NCI-H1694 treated with DMSO at 0.1 percent for 48 hours (cell line): ENCODE measurements around the gene CASP14.
"Not testable (repeated sequence)": the region's sequence is repeated elsewhere in the genome, so short reads cannot be mapped to it uniquely, and the experiment has no call there.

Experiments
- DNase-seq: peaks from one replicate; lab custom pipeline; 2025; lab: John Stamatoyannopoulos, UW

Gene CASP14, protein sequence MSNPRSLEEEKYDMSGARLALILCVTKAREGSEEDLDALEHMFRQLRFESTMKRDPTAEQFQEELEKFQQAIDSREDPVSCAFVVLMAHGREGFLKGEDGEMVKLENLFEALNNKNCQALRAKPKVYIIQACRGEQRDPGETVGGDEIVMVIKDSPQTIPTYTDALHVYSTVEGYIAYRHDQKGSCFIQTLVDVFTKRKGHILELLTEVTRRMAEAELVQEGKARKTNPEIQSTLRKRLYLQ

GRCh38 chr19:15048885-15049541, at the start of gene CASP14:
Gene CASP14, plus strand, starts transcription at chr19:15049480. Its CDS starts 2,772 bp downstream, at chr19:15052252.
- no peak for DNase-seq

DNA sequence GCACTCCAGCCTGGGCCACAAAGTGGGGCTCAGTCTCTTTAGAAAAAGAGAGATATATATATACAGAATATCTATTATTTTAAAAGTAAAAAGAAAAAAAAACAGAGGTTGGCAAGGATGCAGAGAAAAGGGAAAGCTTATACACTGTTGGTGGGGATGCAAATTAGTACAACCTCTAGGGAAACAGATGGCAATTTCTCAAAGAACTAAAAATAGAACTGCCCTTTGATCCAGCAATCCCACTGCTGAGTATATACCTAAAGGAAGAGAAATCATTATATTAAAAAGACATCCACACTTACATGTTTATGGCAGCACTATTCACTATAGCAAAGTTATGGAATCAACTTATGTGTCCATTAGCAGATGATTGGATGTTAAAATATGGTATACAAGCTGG, 41.0 kb upstream of the CASP14 start:
- DNase-seq = no peak

GRCh38 chr19:15010501-15011300, 38.6 kb upstream of the CASP14 start:
- no peak for DNase-seq

GRCh38 chr19:15014579-15014978, 34.7 kb upstream of the CASP14 start:
- DNase-seq = no peak

- DNase-seq = no peak
Measured at GRCh38 chr19:15015946-15016542, 33.2 kb upstream of the CASP14 start.

DNA sequence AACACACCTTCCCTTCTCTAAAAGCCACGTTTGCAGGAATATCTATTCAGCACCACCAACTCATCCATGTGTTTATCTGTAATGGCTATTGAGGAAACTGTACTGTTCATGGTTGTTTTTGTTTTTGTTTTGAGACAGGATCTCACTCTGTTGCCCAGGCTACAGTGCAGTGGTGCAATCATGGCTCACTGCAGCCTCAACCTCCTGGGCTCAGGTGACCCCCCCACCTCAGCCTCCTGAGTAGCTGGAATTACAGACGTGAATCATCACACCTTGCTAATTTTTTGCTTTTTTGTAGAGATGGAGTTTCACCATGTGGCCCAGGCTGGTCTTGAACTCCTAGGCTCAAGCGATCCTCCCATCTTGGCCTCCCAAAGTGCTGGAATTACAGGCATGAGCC, 30.4 kb upstream of the CASP14 start:
- not testable (repeated sequence) for DNase-seq

GRCh38 chr19:15021286-15022007, 27.8 kb upstream of the CASP14 start:
- DNase-seq = no peak

DNA sequence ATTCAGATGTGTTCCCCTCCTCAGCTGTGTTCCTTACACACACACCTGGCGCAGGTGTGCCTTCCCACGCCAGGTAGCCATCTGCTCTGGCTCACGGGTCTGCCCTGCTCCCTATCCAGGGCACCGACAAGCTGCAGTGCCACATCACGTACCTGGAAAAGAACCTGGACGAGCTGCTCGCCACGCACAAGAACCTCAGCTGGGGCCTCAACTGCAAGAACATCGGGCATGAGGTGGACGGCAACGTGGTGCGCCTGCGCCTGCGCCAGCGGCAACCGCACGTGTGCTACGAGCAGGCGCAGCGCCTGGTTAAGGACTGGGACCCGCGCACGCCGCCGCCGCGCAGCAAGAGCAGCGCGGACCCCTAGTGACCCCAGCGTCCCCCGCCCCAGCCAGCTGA, 26.5 kb upstream of the CASP14 start:
- DNase-seq = no peak

GRCh38 chr19:15025217-15025616, 24.1 kb upstream of the CASP14 start:
- DNase-seq = no peak

DNA sequence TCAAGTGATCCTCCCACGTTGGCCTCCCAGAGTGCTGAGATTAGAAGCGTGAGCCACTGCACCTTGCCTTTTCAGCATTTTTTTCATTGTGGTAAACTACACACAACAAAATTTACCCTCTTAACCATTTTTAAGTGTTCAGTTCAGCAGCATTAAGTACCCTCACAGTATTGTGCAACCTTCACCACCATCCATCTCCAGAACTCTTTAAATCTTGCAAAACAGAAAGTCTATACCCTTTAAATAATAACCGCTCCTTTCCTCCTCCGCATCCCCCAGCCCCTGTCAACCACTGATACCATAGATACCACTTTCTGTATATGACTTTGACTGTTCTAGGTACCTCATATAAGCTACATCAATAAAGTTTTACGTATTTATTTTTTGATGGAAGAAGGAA, 20.8 kb upstream of the CASP14 start:
- DNase-seq = no peak

DNA sequence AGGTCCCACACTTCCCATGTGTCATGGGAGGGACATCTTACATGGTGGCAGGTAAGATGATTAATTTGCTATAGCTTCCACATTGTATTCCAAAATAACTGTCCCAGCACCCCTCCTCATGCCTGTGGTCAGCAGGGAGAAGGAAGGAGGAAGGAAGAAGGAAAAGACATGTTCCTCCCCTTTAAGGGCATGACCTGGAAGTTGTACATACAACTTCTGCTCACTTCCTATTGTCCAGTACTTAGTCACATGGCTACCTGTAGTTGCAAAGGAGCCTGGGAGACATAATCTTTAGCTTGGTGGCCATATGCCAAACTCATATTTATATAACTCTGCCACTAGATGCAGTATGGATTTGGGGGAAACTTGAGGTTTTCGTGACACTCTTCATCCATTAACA, 17.6 kb upstream of the CASP14 start:
- no peak for DNase-seq

DNA sequence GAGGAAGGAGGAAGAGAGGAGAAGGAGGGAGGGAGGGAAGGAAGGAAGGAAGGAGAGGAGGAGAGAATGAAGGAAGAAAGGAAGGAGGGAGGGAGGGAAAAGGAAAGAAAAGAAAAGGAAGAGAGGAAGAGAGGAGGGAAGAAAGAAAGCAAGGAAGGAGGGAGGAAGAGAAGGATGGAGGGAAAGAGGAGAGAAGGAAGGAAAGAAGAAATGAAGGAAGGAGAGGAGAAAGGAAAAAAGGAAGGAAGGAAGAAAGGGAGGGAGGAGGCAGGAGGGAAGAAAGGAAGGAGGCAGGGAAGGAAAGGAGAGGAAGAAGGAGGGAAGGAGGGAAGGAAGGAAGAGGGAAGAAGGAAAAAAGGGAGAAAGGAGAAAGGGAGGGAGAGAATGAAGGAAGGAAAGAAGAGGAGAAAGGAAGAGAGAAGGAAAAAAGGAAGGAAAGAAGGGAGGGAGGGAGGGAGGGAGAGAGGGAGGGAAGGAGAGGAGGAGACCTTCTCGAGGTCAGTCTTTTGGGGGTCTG, 13.4 kb upstream of the CASP14 start:
- no peak for DNase-seq

GRCh38 chr19:15037586-15037985, 11.7 kb upstream of the CASP14 start:
- DNase-seq = no peak

DNA sequence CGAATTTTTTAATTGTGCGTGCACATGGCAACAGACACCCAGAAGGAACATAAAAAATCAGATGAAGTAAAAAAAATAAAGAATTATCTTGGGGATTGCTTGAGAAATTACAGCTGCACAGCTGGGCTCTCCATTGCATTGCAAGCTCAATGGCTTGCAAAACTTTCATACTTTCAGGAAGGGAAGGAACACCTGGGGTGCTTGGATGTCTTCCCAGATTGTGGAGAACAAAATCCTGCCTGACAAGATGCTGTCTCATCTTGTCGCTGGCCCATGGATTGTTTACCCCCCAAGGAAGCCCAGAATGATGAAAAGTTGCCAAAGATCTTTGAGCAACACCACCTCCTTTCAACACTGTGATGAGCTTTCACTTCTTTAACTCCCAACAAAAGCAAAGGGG, 11.0 kb upstream of the CASP14 start:
- DNase-seq = no peak

DNA sequence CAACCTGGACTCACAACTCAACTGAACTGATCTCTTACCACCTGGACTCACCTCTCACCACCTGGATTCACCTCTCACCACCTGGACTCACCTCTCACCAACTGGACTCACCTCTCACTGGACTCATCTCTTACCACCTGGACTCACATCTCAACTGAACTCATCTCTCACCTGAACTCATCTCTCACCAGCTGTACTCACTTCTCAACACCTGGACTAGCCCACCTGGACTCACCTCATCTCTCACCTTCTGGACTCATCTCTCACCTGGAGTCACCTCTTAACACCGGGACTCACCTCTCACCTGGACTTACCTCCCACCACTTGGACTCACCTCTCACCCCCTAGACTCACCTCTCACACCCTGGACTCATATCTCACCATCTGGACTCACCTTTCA, 7.3 kb upstream of the CASP14 start:
- no peak for DNase-seq

DNA sequence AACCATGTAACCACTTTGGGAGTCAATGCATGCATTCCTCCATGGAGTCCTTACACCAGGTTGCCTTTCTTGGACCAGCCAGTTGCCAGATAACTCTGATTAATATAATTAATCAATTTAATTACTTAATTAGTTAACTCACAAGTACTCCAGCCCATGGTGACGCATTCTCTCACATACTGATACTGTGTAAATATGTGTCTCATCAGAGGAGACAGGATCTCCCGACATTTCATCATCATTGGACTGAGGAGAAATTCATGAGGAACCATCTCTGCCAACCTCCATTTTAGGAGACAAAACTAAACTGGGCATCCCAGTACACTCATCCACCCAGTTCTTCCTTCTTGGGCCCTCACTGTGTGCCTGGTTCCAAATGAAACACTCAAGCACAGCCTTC, 6.5 kb upstream of the CASP14 start:
- no peak for DNase-seq

GRCh38 chr19:15045506-15045905, 3.8 kb upstream of the CASP14 start:
- no peak for DNase-seq

- DNase-seq = no peak
Measured at GRCh38 chr19:15047680-15048079, 1.6 kb upstream of the CASP14 start.

GRCh38 chr19:15048128-15048527, 1.2 kb upstream of the CASP14 start:
- no peak for DNase-seq

- DNase-seq = no peak
Measured at GRCh38 chr19:15050639-15051038, 1.4 kb downstream of the CASP14 start.

DNA sequence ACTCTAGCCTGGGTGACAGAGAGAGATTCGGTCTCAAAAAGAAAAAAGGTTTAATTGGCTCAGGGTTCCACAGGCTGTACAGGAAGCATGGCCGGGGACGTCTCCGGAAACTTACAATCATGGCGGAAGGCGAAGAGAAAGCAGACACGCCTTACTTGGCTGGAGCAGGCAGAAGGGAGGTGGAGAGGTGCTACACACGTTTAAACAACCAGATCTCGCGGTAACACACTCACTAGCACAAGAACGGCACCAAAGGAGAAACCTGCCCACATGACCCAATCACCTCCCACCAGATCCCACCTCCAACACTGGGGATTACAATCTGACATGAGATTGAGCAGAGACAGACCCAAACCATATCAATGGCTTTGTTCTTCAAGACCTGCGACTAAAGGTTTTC, 12.8 kb downstream of the CASP14 start:
- DNase-seq = no peak

DNA sequence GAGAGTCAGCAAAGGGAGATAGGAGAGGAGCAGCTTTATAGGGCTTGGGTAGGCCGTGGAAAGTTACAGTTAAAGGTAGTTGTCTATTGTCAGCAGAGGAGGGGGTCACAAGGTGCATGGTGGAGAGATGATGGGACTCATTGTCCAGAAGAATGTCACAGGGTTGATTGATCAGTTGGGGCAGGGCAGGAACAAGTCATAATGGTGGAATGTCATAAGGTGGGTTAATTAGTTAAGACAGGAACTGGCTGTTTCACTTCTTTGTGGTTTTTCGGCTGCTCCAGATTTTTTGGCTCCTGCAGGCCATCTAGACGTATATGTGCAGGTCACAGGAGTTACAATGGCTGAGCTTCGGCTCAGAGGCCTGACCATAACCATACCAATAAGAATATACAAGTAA, 21.1 kb downstream of the CASP14 start:
- DNase-seq = not testable (repeated sequence)
